ENCODE results near the gene HS6ST3.

The HS6ST3 gene

GRCh38 chr13:96544957-96545356 is 455.1 kb downstream of the HS6ST3 start:
- no peak for DNase-seq
- no peaks in the 10 kb centered on the region for H3K36me3 ChIP-seq
- no peaks in the 10 kb centered on the region for H3K4me1 ChIP-seq
- intact Hi-C loops (cut with DNase I; ENCODE audit: low total_unique reads): no loop called here
- H3K9me3 ChIP-seq: no peaks in the 10 kb centered on the region
- TF ChIP-seq CTCF (IDR thresholded peaks at IDR 0.05): no peak
- no peak overlapping the region for H3K27ac ChIP-seq
- no peaks in the 10 kb centered on the region for H3K27me3 ChIP-seq
- no peak overlapping the region for H3K4me3 ChIP-seq

DNA sequence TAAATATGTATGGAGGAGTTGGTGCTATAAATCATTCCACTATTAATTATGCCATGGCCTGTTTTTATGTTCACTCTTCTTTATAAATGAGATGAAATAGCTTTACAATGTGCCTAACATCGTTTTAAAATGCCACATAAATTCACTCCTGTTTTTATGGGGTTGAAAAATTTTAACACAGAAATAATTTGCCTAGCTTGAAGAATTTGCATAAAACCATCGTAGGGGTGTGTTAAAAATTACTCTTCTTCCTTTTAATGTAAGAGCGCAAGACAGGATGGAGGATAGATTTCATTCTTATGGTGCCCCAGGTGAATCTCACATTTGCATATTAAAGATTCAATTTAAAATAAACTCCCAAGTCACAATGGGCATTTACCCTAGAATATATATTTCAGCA is 456.6 kb downstream of the HS6ST3 start:
- DNase-seq: no peak
- intact Hi-C loops (cut with DNase I; ENCODE audit: low total_unique reads): no loop called here
- TF ChIP-seq CTCF (IDR thresholded peaks at IDR 0.05): no peak
- Histone ChIP-seq H3K27ac (no peak overlapping the region), H3K4me1 (peaks cover 0 to 3% (median under 1%) of the 10 kb centered on the region in 4 donors), H3K4me3 (no peak overlapping the region), H3K36me3 (no peaks in the 10 kb centered on the region), H3K27me3 (no peaks in the 10 kb centered on the region), H3K9me3 (no peaks in the 10 kb centered on the region)

GRCh38 chr13:96551546-96551945 is 461.6 kb downstream of the HS6ST3 start:
- Histone ChIP-seq H3K36me3 (no peaks in the 10 kb centered on the region), H3K4me3 (no peak overlapping the region), H3K9me3 (no peaks in the 10 kb centered on the region), H3K4me1 (peaks cover 0 to 10% (median 3%) of the 10 kb centered on the region in 4 donors), H3K27me3 (no peaks in the 10 kb centered on the region), H3K27ac (no peak overlapping the region)
- intact Hi-C loops (cut with DNase I; ENCODE audit: low total_unique reads): no loop called here
- TF ChIP-seq CTCF (IDR thresholded peaks at IDR 0.05): no peak
- DNase-seq: no peak

GRCh38 chr13:96552559-96552958 is 462.7 kb downstream of the HS6ST3 start:
- H3K27ac ChIP-seq: no peak overlapping the region
- intact Hi-C loops (cut with DNase I; ENCODE audit: low total_unique reads): no loop called here
- H3K4me1 ChIP-seq: peaks cover 0 to 10% (median 3%) of the 10 kb centered on the region in 4 donors
- TF ChIP-seq CTCF (IDR thresholded peaks at IDR 0.05): no peak
- no peaks in the 10 kb centered on the region for H3K27me3 ChIP-seq
- no peaks in the 10 kb centered on the region for H3K36me3 ChIP-seq
- DNase-seq: no peak
- H3K9me3 ChIP-seq: no peaks in the 10 kb centered on the region
- no peak overlapping the region for H3K4me3 ChIP-seq

- no peak overlapping the region for H3K4me3 ChIP-seq
- H3K27ac ChIP-seq: no peak overlapping the region
- no peak for DNase-seq
- no peaks in the 10 kb centered on the region for H3K27me3 ChIP-seq
- TF ChIP-seq CTCF (IDR thresholded peaks at IDR 0.05): no peak
- no peaks in the 10 kb centered on the region for H3K9me3 ChIP-seq
- intact Hi-C loops (cut with DNase I; ENCODE audit: low total_unique reads): no loop called here
- no peaks in the 10 kb centered on the region for H3K36me3 ChIP-seq
- H3K4me1 ChIP-seq: peaks cover 0 to 10% (median 3%) of the 10 kb centered on the region in 4 donors
Observed at GRCh38 chr13:96553796-96554195, 463.9 kb downstream of the HS6ST3 start.

DNA sequence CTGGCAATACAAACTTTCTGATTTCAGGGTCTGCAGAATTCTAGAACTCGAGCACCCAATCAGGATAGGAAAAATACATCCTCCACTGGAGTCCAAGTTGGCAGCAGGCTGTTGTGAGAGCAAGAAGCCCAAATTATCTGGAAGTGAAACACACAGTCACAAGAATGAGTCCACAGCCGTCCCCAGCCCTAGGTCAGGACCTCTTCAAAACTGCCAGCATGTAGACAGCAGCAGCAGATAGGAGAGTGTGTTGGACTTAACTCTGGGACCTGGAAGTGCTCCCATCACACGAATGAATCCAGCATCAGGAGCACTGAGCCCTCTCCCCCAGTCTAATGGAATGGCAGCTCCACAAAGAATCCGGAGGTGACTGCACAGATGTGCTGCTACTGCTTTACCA is 483.7 kb downstream of the HS6ST3 start:
- intact Hi-C loops (cut with DNase I; ENCODE audit: low total_unique reads): no loop called here
- Histone ChIP-seq H3K36me3 (no peaks in the 10 kb centered on the region), H3K27ac (no peak overlapping the region), H3K4me1 (peaks cover 0 to 6% (median 1%) of the 10 kb centered on the region in 4 donors), H3K27me3 (no peaks in the 10 kb centered on the region), H3K4me3 (no peak overlapping the region), H3K9me3 (no peaks in the 10 kb centered on the region)
- DNase-seq: no peak
- TF ChIP-seq CTCF (IDR thresholded peaks at IDR 0.05): no peak

Measured in tibial artery (tissue), 4 donors.